Measurements from ENCODE around the gene YAF2.

DNA sequence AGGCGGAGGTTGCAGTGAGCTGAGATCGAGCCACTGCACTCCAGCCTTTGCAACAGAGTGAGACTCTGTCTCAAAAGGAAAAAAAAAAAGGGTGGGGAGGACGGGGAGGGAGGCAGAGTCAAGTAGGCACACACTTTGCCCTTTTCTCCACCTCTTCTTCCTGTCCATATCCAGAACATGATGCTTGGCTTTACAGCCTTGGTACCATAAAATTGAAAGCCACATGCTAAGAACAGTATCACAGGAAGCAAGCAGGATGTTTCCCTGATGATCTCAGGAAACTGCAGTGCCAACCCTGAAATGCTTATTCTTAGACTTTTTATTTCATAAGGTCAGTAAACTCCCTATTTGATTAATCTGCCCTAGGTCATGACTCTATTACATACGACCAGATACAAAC is 32.5 kb upstream of the YAF2 start:
- TF ChIP-seq EP300 (IDR thresholded peaks at IDR 0.05; ENCODE audit: low read depth) (no peak), POLR2A (IDR thresholded peaks at IDR 0.05) (no peak), POLR2AphosphoS5 (IDR thresholded peaks at IDR 0.05) (no peak)
- TF ChIP-seq, protein P1, sequence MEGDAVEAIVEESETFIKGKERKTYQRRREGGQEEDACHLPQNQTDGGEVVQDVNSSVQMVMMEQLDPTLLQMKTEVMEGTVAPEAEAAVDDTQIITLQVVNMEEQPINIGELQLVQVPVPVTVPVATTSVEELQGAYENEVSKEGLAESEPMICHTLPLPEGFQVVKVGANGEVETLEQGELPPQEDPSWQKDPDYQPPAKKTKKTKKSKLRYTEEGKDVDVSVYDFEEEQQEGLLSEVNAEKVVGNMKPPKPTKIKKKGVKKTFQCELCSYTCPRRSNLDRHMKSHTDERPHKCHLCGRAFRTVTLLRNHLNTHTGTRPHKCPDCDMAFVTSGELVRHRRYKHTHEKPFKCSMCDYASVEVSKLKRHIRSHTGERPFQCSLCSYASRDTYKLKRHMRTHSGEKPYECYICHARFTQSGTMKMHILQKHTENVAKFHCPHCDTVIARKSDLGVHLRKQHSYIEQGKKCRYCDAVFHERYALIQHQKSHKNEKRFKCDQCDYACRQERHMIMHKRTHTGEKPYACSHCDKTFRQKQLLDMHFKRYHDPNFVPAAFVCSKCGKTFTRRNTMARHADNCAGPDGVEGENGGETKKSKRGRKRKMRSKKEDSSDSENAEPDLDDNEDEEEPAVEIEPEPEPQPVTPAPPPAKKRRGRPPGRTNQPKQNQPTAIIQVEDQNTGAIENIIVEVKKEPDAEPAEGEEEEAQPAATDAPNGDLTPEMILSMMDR (IDR thresholded peaks at IDR 0.05), result no peak

All from transverse colon (tissue), 4 donors.